ENCODE data around the gene HOXB6.

Gene HOXB6

DNA sequence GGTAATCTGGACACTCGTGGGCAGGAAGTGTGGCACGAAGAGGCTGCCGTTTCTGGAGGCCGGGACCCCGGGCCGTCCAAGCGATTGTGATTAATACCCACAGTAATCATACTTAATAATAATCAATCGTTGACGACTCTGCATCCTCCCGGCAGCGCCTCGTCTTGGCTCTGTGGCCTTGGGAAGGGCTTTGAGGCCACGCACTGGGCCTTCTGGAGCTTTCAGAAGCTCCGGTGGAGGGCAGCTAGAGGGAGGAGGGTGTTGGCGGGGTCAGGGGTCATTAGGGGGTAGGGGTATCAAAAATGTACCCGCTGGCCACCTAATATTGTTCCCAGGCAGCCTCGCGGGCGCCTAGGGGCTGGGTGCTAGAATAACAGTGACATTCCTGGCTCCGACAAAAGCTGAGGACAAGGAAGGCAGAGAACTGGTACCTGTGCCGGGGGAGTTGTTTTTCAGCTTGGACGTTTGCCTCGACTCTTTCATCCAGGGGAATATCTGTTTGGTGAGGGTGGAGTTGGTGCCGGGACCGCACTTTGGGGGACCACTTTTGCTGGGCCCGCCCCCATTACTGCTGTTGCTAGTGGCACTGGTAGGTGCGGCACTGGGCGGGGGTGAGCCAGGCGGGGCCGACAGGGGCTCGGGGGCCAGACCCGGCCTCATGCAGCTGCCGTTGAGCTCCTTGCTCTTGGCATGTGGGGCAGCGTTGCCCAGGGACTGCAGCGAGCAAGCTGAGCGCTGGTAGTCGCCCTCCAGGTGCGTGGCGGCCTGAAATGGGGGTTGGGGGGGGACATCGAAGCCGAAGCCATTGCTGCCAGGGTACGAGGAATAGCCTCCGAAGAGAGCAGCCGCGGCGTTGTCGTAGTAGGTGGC lies 53.0 kb downstream of the HOXB6 start:
- DNase-seq, result no peak

DNA sequence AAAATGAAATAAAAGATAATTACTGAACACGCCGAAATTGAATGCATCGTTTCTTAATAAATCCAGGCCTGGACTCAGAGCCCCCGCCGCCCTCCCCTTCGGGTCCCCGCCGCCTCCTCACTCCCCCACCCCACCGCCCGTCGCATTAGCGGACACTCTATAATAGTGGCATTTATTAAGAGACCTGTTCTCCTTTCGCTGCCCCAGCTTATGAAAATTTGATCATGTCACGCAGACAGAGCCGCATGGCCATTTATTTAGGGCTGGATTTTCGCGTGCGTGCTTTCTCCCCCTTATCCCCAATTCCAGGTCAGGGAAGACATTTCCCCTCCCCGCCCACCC lies 53.6 kb downstream of the HOXB6 start:
- no peak for DNase-seq

DNA sequence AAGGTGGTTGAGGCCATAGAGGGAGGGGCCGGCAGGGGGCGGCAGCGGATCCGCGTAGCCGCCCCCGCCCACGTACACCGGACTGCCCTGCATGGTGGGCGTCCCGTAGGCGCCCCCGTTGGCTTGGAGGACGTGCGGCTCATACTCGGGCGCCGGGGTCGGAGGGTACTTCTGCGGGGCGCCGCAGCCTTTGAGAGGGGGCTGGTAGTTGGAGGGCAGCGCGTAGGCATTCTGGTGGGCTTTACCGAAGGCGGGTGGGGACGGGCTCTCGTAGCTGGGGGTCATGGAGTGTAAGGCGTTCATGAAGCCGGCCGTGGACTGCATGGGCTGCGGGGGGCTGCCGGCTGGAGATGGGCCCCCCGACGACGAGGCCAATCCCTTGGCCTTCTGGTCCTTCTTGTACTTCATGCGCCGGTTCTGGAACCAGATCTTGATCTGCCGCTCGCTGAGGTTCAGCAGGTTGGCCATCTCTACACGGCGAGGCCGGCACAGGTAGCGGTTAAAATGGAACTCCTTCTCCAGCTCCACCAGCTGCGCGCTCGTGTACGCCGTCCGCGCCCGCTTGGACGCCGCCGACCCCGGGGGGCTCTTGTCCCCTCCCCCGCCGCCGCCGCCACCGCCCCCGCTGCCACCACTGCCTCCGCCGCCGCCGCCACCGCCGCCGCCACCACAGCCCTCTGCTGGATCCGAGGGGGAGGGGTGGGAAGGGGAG lies 54.1 kb downstream of the HOXB6 start:
- no peak for DNase-seq

DNA sequence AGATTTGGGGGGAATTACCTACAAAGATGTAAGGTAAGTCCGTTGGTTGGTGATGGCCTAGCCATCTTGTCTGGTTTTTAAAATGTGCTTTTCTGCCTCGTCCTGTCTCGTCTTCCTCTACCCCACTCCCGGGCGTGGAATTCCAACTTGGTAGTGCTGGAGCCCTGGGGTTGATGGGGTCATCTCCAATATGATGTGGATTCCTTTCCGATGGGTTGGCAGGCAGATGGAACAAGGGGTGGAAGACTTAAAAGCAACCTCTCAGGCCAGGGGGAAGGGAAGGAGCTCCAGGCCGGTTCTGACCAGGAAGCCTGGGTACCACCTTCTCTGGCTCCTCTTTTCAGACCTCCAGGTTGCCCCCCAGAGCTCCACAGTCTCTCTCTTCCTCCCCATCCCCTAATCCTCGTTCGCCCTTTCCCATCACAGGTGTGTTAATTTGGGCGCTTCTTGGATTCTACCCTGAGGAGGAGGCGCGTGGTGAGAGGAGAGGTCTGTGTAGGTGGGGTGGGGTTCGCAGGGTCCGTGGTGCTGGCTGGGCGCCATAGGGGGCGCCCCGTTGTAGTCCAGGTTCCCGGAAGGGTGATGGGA lies 54.8 kb downstream of the HOXB6 start:
- DNase-seq, result no peak

DNA sequence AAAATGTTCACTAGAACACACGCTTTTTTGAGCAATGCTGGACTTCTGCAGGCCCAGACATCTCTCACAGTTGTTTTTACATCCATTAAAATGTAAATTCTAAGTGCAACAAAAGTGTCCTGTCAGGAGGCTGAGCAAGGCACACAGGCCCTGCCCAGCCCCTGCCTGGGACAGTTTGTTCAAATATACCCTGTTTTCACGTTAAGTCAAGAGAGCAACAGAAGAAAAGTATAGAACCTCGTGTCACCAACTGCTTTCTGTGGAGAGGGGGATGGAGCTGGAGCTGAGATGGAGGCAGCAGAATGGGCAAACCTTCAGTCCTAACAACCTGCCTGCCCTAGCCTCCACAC lies 55.5 kb downstream of the HOXB6 start:
- DNase-seq, result no peak

DNA sequence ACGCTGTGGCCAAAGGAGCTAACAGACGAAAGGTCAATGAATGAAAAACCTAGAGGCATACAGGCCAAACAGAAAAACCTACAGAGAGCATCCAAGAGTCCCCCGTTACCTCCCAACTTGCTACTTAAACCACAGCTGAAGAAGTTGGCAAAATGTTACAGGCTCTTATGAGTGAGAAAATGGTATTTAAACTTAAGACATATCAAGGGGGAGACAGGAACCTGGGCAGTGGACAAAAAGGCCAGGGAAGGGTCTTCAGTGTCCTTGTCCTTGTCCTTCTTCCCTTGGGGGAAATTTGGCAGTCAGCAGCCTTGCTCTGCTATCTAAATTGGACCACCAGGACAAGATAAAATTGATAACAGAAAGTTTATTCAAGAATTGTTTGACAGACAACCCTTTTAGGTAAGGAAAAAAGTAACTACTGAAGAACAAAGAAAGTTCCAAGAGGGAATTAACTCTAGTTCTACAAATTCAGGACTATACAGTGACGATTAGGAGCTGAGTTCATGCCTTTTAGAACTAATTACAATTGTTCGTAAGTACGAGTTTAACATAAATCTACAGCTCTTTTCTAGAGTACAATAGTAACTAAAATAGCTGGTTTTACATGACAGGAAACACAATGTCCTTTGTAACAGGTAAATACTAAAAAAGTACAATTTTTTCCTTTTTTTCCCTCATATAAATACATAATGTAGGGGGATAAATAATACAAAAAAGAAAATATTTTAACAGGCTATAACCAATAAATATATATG lies 56.1 kb downstream of the HOXB6 start:
- DNase-seq, result no peak

DNA sequence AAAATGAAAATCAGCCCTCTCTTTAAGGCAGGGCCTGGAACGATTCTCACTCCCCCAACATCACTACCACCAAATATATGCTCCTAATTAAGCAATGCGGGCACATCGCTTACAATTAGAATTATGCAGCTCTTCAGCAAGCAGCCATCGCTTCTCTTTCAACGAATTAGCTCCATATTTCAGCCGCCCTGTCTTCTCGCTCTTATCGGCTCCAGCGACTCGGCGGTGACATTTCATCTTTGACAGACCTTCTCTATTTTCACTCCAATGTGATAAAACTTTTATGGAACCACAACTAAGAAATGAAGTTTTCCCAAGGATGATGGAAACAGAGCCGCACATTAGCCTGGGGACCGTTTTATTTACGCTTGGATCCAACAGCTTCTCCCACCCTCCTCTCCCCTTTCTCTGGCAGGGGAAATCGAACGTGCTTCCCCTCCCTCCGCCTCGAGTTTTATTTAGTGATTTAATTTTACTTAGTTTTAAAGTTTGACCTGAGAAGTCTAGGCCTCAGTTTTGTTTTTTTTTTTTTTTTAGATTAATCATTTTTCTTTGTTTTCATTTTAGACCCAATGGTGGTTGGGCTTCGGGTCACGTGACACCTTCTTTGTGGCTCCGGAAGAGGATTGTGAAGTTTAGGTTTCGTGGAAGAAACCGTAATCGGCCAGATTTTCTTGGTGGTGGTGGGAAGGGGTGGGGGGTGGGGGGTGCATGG lies 56.8 kb downstream of the HOXB6 start:
- no peak for DNase-seq

DNA sequence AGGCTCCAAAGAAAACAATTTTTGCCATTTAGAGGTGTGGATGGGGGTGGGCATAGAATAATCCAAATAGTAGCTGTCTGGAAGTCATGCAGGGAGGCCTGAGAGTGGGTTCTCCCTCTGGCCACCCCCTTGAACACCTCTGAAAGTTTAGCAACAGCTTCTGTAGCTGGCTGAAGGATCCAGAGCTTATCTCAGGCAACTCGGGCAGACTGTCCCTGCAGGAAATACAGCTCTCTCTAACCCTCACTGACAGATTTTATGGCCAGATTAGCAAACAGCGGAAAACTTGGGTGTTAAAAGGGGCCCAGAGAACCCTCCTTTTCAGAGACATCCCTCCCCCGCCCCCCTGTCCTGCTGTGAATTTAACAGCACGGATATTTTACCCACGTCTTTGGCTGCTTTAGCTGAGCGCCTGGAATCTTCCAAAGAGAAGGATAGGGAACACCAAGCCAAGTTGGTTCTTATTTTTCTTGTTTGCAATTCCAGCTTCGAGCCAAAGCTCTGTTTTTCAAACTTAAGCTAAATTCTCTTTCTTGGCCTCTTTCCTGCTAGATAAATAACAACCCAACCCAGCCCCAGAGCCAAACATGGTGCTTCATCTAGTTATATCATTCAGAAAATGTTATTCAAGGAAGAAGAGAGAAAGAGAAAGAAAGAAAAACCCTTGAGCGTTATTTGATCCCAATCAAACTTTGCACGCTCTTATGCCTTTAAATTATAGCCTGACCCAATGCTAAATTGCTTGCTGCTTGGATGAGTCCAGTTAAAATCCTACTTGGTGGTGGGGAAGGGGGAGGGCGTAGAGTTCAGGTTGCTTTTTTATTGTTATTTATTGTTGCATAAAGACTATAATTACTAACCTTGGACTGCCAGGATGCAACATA lies 57.6 kb downstream of the HOXB6 start:
- DNase-seq, result no peak

DNA sequence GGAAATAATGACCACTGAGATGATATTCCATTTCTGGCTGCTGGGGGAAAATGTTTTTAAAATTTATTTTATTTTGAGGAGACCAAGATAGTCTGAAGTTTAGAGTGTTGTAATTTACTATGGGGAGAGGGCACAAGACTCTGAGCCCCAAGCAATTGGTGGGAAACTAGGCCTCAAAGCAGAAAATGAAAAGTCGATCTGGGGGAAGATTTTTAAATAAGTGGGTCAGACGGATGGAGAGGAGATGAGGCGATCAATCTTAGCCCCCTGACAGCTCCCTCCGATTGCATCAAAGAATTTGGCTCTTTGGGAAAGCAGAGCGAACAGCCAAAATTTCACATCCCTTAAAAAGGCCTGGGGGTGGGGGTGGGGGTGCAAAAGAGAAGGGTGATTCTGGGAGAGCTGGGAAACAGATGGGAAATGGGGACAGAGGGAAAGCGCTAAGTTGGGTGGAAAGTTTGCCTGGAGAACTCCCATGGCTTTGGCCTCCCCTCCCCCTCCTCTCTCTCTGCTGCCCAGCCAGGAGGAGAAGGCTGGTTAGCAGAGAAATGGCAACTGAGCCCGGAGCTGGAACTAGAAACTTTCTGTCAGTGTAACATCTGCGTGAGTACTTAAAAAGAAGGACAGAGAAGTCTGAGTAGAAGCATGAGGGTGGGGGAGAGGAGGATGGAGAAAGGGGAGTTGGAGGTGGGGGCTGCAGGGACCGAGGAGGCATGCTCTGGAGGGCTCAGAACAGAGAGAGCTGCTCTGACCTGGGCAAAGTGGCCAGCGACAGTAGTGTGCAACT lies 58.5 kb downstream of the HOXB6 start:
- no peak for DNase-seq

Data from midbrain (tissue), 1 donor.